Aorta (tissue), 5 donors: ENCODE results near the gene CYP2F1. TPM values are rescaled to one million over a fixed set of nuclear protein-coding genes. Genes with fewer than 3 reads are reported as not detected.
A peak's percentile ranks its signal among the peaks of the same experiment; 100 is the strongest.
"Not testable (repeated sequence)": the region's sequence is repeated elsewhere in the genome, so short reads cannot be mapped to it uniquely, and the experiment has no call there.

Source experiments
- ATAC-seq: fragments of 200-7000 bp; cut with Tn5 transposase; one replicate; pipeline ENCODE4 v1.9.1; 2022; ENCODE audit warnings: moderate library complexity; ENCODE audit not compliant: low FRiP score
- DNase-seq, 2 donors: peaks; one replicate each; pipeline ENCODE4 v3.0.0-alpha.2; 2020
- H3K27ac ChIP-seq, 2 donors: one replicate each; pipeline ENCODE4 v1.5.1; 2013; ENCODE audit warnings: low read length in 2 of 2, mild to moderate bottlenecking in 2 of 2, moderate library complexity in 2 of 2, control low read depth in 1 of 2, inconsistent platforms in 1 of 2, low read depth in 1 of 2
- H3K27me3 ChIP-seq, 2 donors: one replicate each; pipeline ENCODE4 v1.6.1; 2013; ENCODE audit warnings: control low read depth in 1 of 2, low read length in 1 of 2, mild to moderate bottlenecking in 1 of 2, moderate library complexity in 1 of 2; ENCODE audit not compliant: insufficient read depth in 2 of 2, control insufficient read depth in 1 of 2
- H3K36me3 ChIP-seq, 2 donors: one replicate each; pipeline ENCODE4 v1.6.1; 2013; ENCODE audit warnings: control low read depth in 1 of 2, low read length in 1 of 2, mild to moderate bottlenecking in 1 of 2; ENCODE audit not compliant: insufficient read depth in 2 of 2, control insufficient read depth in 1 of 2
- H3K4me1 ChIP-seq, 2 donors: one replicate each; pipeline ENCODE4 v1.6.1; 2013; ENCODE audit warnings: low read length in 2 of 2, control low read depth in 1 of 2, mild to moderate bottlenecking in 1 of 2, moderate library complexity in 1 of 2; ENCODE audit not compliant: insufficient read depth in 2 of 2, control insufficient read depth in 1 of 2
- H3K4me3 ChIP-seq, 2 donors: one replicate each; pipeline ENCODE4 v1.5.1; 2013; ENCODE audit warnings: low read length in 2 of 2, control low read depth in 1 of 2, mild to moderate bottlenecking in 1 of 2
- H3K9me3 ChIP-seq: one replicate; pipeline ENCODE4 v1.6.1; 2013; ENCODE audit warnings: mild to moderate bottlenecking, low read length; ENCODE audit not compliant: control insufficient read depth
- WGBS, 2 donors: extraction: QIAGEN DNeasy Blood & Tissue Kit; methylation state at CpG; one replicate each; pipeline ENCODE4 v1.1.7; 2013; 5-methylcytosine and 5-hydroxymethylcytosine counted together
- intact Hi-C, 2 donors: fragments of 100-400 bp; cut with DNase I; formaldehyde crosslinking; loops; one replicate each; pipeline versions ENCODE4 v1.14.2 to v1.15.0; 2022
- polyA plus RNA-seq, 2 donors: library from polyadenylated mRNA; stranded (reverse); fragments of 200-250 nt; gene quantifications; one replicate each; pipeline ENCODE4 v1.2.3, GENCODE V29; 2013
- total RNA-seq, 2 donors: library from RNA; stranded (reverse); fragmentation: NEBNext Ultra II Directional; extraction: Animal tissue kit (Norgen Biotek cat#: 25700); gene quantifications; one replicate each; pipeline ENCODE4 v1.2.1, GENCODE V29; 2021
- donor health status: healthy with polysubstance abuse.
- donor health status: Bipolar disorder and iron deficiency.
- donor health status: DM: no; HTN: no; CAD: no.
- donor health status: DM: no; HTN: no; CAD: no.
- donor health status: DM: yes; HTN: yes; CAD: no.

CYP2F1 gene
- total and polyA plus RNA-seq, 4 donors, result not detected

DNA sequence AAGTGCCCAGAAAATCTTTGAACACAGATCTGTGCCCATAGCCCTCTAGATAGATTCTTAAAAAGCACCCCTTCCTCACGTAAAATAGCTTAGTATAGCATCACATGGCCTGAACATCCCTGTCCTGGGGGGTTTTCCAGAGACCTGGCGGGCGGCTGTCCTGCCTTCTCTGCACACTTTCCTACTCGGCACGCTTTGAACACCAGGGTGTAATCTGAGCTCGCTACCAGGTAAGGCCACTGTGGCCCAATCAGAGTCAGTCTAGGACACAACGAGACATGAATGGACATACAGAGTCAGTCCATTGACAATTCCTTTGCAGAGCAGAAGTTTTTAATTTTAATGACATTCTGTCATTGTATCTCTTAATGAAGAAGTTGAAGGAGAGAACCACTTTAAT lies 17.9 kb upstream of the CYP2F1 start:
- no peak overlapping the region for H3K27ac ChIP-seq
- no peaks in the 10 kb centered on the region for H3K27me3 ChIP-seq
- H3K4me3 ChIP-seq, result no peak overlapping the region
- H3K4me1 ChIP-seq, result no peaks in the 10 kb centered on the region
- no peak for ATAC-seq
- no peak for DNase-seq
- H3K36me3 ChIP-seq, result no peaks in the 10 kb centered on the region
- intact Hi-C loops, result no loop called here
- H3K9me3 ChIP-seq, result peaks cover 3% of the 10 kb centered on the region
- 74 to 82% methylated on average over 7 of the region's 7 CpGs for WGBS, 2 donors

DNA sequence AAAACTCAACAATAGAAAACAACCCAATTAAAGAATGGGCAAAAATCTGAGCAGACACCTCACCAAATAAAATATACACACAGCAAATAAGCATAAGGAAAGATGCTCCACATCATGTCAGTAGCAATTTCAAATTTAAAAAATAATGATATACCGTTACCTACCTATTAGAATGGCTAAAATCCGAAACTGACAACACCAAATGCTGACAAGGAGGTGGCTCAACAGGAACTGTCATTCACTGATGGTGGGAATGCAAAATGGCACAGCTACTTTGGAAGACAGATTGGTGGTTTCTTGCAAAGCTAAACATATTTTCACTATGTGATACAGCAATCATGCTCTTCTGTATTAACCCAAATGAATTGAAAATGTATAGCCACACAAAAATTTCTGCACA lies 16.9 kb upstream of the CYP2F1 start:
- Histone ChIP-seq H3K27ac (no peak overlapping the region), H3K36me3 (no peaks in the 10 kb centered on the region), H3K9me3 (peaks cover 3% of the 10 kb centered on the region), H3K27me3 (no peaks in the 10 kb centered on the region), H3K4me3 (no peak overlapping the region), H3K4me1 (no peaks in the 10 kb centered on the region)
- ATAC-seq (no peak), DNase-seq (no peak)
- WGBS, 2 donors, result 69 to 70% methylated on average over 2 of the region's 2 CpGs
- intact Hi-C loops, result no loop called here

DNA sequence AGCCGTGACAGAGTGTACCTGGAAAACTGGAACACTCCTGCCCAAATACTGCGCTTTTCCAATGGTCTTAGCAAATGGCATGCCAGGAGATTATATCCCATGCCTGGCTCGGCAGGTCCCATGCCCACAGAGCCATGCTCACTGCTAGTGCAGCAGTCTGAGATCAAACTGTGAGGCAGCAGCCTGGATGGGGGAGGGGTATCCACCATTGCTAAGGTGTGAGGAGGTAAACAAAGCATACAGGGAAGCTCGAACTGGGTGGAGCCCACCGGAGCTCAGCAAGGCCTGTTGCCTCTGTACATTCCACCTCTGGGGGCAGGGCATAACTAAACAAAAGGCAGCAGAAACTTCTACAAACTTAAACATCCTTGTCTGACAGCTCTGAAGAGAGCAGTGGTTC lies 15.5 kb upstream of the CYP2F1 start:
- Histone ChIP-seq H3K9me3 (peaks cover 3% of the 10 kb centered on the region), H3K4me1 (no peaks in the 10 kb centered on the region), H3K4me3 (no peak overlapping the region), H3K36me3 (no peaks in the 10 kb centered on the region), H3K27me3 (no peaks in the 10 kb centered on the region), H3K27ac (no peak overlapping the region)
- DNase-seq (no peak), ATAC-seq (no peak)
- intact Hi-C loops, result no loop called here
- 70 to 72% methylated on average over 5 of the region's 5 CpGs for WGBS, 2 donors

DNA sequence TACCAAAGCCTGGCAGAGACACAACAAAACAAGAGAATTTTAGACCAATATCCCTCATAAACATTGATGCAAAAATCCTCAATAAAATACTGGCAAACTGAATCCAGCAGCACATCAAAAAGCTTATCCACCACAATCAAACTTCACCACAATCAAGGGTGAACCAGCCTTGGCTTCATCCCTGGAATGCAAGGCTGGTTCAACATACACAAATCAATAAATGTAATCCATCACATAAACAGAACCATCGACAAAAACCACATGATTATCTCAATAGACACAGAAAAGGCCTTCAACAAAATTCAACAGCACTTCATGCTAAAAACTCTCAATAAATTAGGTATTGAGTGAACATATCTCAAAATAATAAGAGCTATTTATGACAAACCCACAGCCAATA lies 12.0 kb upstream of the CYP2F1 start:
- DNase-seq, intact Hi-C loops, H3K27ac ChIP-seq, H3K4me3 ChIP-seq, H3K4me1 ChIP-seq, H3K36me3 ChIP-seq, H3K9me3 ChIP-seq, ATAC-seq, H3K27me3 ChIP-seq: not testable (repeated sequence)
- 88 to 97% methylated on average over 1 of the region's 1 CpG for WGBS, 2 donors

DNA sequence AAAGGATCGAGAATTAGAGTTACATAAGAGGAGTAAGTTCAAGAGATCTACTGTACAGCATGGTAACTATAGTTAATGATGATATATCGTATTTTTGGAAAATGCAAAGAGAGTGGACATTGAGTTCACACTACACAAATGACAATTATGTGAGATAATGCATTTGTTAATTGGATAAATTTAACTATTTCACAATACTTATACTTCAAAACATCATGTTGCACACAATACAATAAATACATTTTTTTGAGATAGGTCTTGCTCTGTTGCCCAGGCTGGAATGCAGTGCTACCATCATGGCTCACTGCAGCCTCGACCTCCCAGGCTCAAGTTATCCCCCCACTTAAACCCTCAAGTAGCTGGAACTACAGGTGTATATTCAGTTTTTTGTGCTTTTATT lies 8.1 kb upstream of the CYP2F1 start:
- ATAC-seq, result no peak
- WGBS, 2 donors, result 75 to 77% methylated on average over 3 of the region's 3 CpGs

GRCh38 chr19:41111296-41111695 lies 2.9 kb upstream of the CYP2F1 start:
- no peak for DNase-seq
- no peak overlapping the region for H3K4me3 ChIP-seq
- H3K27me3 ChIP-seq, result peaks cover 0 to 2% of the 10 kb centered on the region in 2 donors
- 79 to 84% methylated on average over 9 of the region's 9 CpGs for WGBS, 2 donors
- intact Hi-C loops, result no loop called here
- peaks cover 2% of the 10 kb centered on the region for H3K9me3 ChIP-seq
- H3K36me3 ChIP-seq, result no peaks in the 10 kb centered on the region
- no peaks in the 10 kb centered on the region for H3K4me1 ChIP-seq
- ATAC-seq, result no peak
- no peak overlapping the region for H3K27ac ChIP-seq

More for the DNA sequence above, 8.1 kb upstream of the CYP2F1 start:
- Histone ChIP-seq H3K9me3 (no peaks in the 10 kb centered on the region), H3K4me1 (no peaks in the 10 kb centered on the region), H3K36me3 (no peaks in the 10 kb centered on the region), H3K27me3 (no peaks in the 10 kb centered on the region), H3K4me3 (no peak overlapping the region), H3K27ac (no peak overlapping the region)
- intact Hi-C loops, result no loop called here
- DNase-seq, result no peak

GRCh38 chr19:41111750-41112295 lies 2.4 kb upstream of the CYP2F1 start:
- intact Hi-C loops, result no loop called here
- Histone ChIP-seq H3K27ac (no peak overlapping the region), H3K9me3 (peaks cover 2% of the 10 kb centered on the region), H3K4me3 (no peak overlapping the region), H3K4me1 (no peaks in the 10 kb centered on the region), H3K27me3 (peaks cover 0 to 2% of the 10 kb centered on the region in 2 donors), H3K36me3 (no peaks in the 10 kb centered on the region)
- 87 to 89% methylated on average over 5 of the region's 5 CpGs for WGBS, 2 donors
- DNase-seq (no peak), ATAC-seq (no peak)

GRCh38 chr19:41112728-41113290 lies 1.4 kb upstream of the CYP2F1 start:
- DNase-seq, result peak in 1 of 2 donors; percentile 20
- Histone ChIP-seq H3K27me3 (peaks cover 0 to 2% of the 10 kb centered on the region in 2 donors), H3K27ac (no peak overlapping the region), H3K9me3 (peaks cover 2% of the 10 kb centered on the region), H3K36me3 (no peaks in the 10 kb centered on the region), H3K4me3 (no peak overlapping the region), H3K4me1 (no peaks in the 10 kb centered on the region)
- no peak for ATAC-seq
- WGBS, 2 donors, result 69 to 76% methylated on average over 7 of the region's 7 CpGs
- intact Hi-C loops, result no loop called here

- intact Hi-C loops, result no loop called here
- Histone ChIP-seq H3K9me3 (peaks cover 2% of the 10 kb centered on the region), H3K36me3 (no peaks in the 10 kb centered on the region), H3K4me3 (no peak overlapping the region), H3K27me3 (peaks cover 0 to 2% of the 10 kb centered on the region in 2 donors), H3K27ac (no peak overlapping the region), H3K4me1 (no peaks in the 10 kb centered on the region)
- ATAC-seq, result no peak
- 78 to 84% methylated on average over 8 of the region's 8 CpGs for WGBS, 2 donors
- no peak for DNase-seq
Observed at GRCh38 chr19:41116261-41116660, 2.0 kb downstream of the CYP2F1 start.
